Adrenal gland (tissue), 5 donors: ENCODE results near the gene CERS4.

ENCODE experiments used
- CTCF ChIP-seq, 6 experiments: fragments of 450-650 bp in 4 of 6; fragments of 200-600 bp in 2 of 6; sonication (generic) in 1 of 6; IDR thresholded peaks; 1 replicate in 5 of 6; 2 replicates in 1 of 6; pipeline versions ENCODE4 v1.5.1 to v1.8.0; 2016 to 2021; ENCODE audit warnings: antibody characterized with exemption in 6 of 6, mild to moderate bottlenecking in 2 of 6, moderate library complexity in 1 of 6
- POLR2A ChIP-seq, 2 donors: fragments of 450-650 bp; IDR thresholded peaks; one replicate each; pipeline ENCODE4 v1.6.1; 2017; ENCODE audit warnings: antibody characterized with exemption in 2 of 2, mild to moderate bottlenecking in 2 of 2, moderate library complexity in 1 of 2
- donor health status: DM: no; HTN: no; CAD: no.

- no peak for TF ChIP-seq POLR2A (IDR thresholded peaks at IDR 0.05)
- TF ChIP-seq CTCF (IDR thresholded peaks at IDR 0.05): no peak
Measured at GRCh38 chr19:8194528-8195267, 14.5 kb upstream of the CERS4 start.
